Testis (tissue), 3 donors: ENCODE data around the gene PEAK3. TPM values are rescaled to one million over a fixed set of nuclear protein-coding genes. Genes with fewer than 3 reads are reported as not detected.

Source experiments
- DNase-seq: peaks from one replicate; pipeline ENCODE4 v3.0.0-alpha.2; 2019
- H3K27ac ChIP-seq, 2 donors: fragments of 200-600 bp; sonication (generic); one replicate each; pipeline ENCODE4 v1.5.1; 2019
- H3K27me3 ChIP-seq: fragments of 200-600 bp; sonication (generic); one replicate; pipeline ENCODE4 v1.5.1; 2019
- H3K36me3 ChIP-seq: fragments of 200-600 bp; sonication (generic); one replicate; pipeline ENCODE4 v1.5.1; 2017; ENCODE audit warnings: low read depth; ENCODE audit errors: missing control alignments
- H3K4me1 ChIP-seq: fragments of 200-600 bp; sonication (generic); one replicate; pipeline ENCODE4 v1.5.1; 2019
- H3K4me3 ChIP-seq, 2 donors: fragments of 200-600 bp; sonication (generic); one replicate each; pipeline ENCODE4 v1.5.1; 2017 to 2019
- H3K9me3 ChIP-seq: fragments of 200-600 bp; sonication (generic); one replicate; pipeline ENCODE4 v1.5.1; 2017
- CTCF ChIP-seq, 3 experiments: fragments of 450-650 bp in 2 of 3; fragments of 200-600 bp in 1 of 3; sonication (generic) in 1 of 3; IDR thresholded peaks; one replicate each; pipeline ENCODE4 v1.5.1; 2016 to 2019; ENCODE audit warnings: antibody characterized with exemption in 3 of 3, mild to moderate bottlenecking in 2 of 3, moderate library complexity in 1 of 3
- POLR2A ChIP-seq: fragments of 450-650 bp; IDR thresholded peaks from one replicate; pipeline ENCODE4 v1.6.1; 2017; ENCODE audit warnings: antibody characterized with exemption, mild to moderate bottlenecking, moderate library complexity
- WGBS, 2 donors: methylation state at CpG; one replicate each; pipeline ENCODE4 v1.1.5; 2018; 5-methylcytosine and 5-hydroxymethylcytosine counted together
- intact Hi-C: fragments of 100-400 bp; cut with DNase I; formaldehyde crosslinking; loops from one replicate; pipeline ENCODE4 v1.15.1; 2023; ENCODE audit warnings: low total_unique reads
- polyA plus RNA-seq: library from polyadenylated mRNA; stranded (reverse); fragments of 350-450 nt; fragmentation: Illumina TruSeq; extraction: RNeasy Lipid Tissue Mini Kit (QIAGEN cat#74804); gene quantifications from one replicate; pipeline ENCODE4 v1.2.3, GENCODE V29; 2014; ENCODE audit warnings: low read depth, low replicate concordance; ENCODE audit not compliant: insufficient read depth
- total RNA-seq, 2 donors: library from RNA; depleted of rRNA; stranded (reverse); fragments of >200 nt; gene quantifications; one replicate each; pipeline ENCODE4 v1.2.3, GENCODE V29; 2016

PEAK3 gene
- total and polyA plus RNA-seq, 3 donors from 2014 or later, result 0.16 to 0.55 (median 0.37) TPM

- WGBS, 2 donors, result 77 to 82% methylated on average over 38 to 48 of the region's 48 CpGs
- Histone ChIP-seq H3K4me1 (peaks cover 9% of the 10 kb centered on the region), H3K36me3 (no peaks in the 10 kb centered on the region), H3K27me3 (no peaks in the 10 kb centered on the region), H3K27ac (no peak overlapping the region), H3K4me3 (no peak overlapping the region), H3K9me3 (no peaks in the 10 kb centered on the region)
- intact Hi-C loops, result no loop called here
- TF ChIP-seq POLR2A, result no peak
- TF ChIP-seq CTCF (IDR thresholded peaks at IDR 0.05), result no peak
- no peak for DNase-seq
Observed at GRCh38 chr19:2228157-2229030, 53.6 kb downstream of the PEAK3 start.

GRCh38 chr19:2227415-2228156, 54.4 kb downstream of the PEAK3 start:
- TF ChIP-seq CTCF (IDR thresholded peaks at IDR 0.05), result no peak
- no peak for TF ChIP-seq POLR2A
- Histone ChIP-seq H3K9me3 (no peaks in the 10 kb centered on the region), H3K4me3 (no peak overlapping the region), H3K36me3 (no peaks in the 10 kb centered on the region), H3K27ac (no peak overlapping the region), H3K4me1 (peaks cover 9% of the 10 kb centered on the region), H3K27me3 (no peaks in the 10 kb centered on the region)
- intact Hi-C loops, result no loop called here
- WGBS, 2 donors, result 68 to 73% methylated on average over 45 to 67 of the region's 67 CpGs
- no peak for DNase-seq

- peaks cover 12% of the 10 kb centered on the region for H3K4me1 ChIP-seq
- no peaks in the 10 kb centered on the region for H3K36me3 ChIP-seq
- no peak for DNase-seq
- WGBS, 2 donors, result 69 to 74% methylated on average over 18 to 51 of the region's 53 CpGs
- H3K27ac ChIP-seq, result no peak overlapping the region
- no peaks in the 10 kb centered on the region for H3K27me3 ChIP-seq
- H3K9me3 ChIP-seq, result no peaks in the 10 kb centered on the region
- no peak overlapping the region for H3K4me3 ChIP-seq
- intact Hi-C loops, result no loop called here
- TF ChIP-seq CTCF (IDR thresholded peaks at IDR 0.05), result no peak
- no peak for TF ChIP-seq POLR2A
Observed at GRCh38 chr19:2226840-2227360, 55.1 kb downstream of the PEAK3 start.

GRCh38 chr19:2226051-2226839, 55.7 kb downstream of the PEAK3 start:
- no peak for TF ChIP-seq CTCF (IDR thresholded peaks at IDR 0.05)
- no peak for TF ChIP-seq POLR2A
- WGBS, 2 donors, result 75 to 88% methylated on average over 32 to 58 of the region's 59 CpGs
- intact Hi-C loops, result no loop called here
- Histone ChIP-seq H3K4me1 (peaks cover 15% of the 10 kb centered on the region), H3K4me3 (no peak overlapping the region), H3K36me3 (no peaks in the 10 kb centered on the region), H3K9me3 (no peaks in the 10 kb centered on the region), H3K27me3 (no peaks in the 10 kb centered on the region), H3K27ac (no peak overlapping the region)
- DNase-seq, result no peak
